ENCODE data around the gene S1PR4. TPM values are rescaled to one million over a fixed set of nuclear protein-coding genes. Genes with fewer than 3 reads are reported as not detected.

Gene S1PR4
- total and polyA plus RNA-seq, 2 experiments from 2014 or later = 0.07 TPM; not detected in 1

- no peaks in the 10 kb centered on the region for H3K4me1 ChIP-seq (ENCODE audit: insufficient read depth)
- H3K36me3 ChIP-seq (replicated peaks; ENCODE audit: insufficient read depth, low read depth) = no peaks in the 10 kb centered on the region
- TF ChIP-seq EZH2phosphoT487 (IDR thresholded peaks at IDR 0.05; ENCODE audit: low read depth, severe bottlenecking, unreplicated experiment) (no peak), EZH2 (IDR thresholded peaks at IDR 0.05; ENCODE audit: borderline replicate concordance) (no peak)
- TF ChIP-seq, protein P1, sequence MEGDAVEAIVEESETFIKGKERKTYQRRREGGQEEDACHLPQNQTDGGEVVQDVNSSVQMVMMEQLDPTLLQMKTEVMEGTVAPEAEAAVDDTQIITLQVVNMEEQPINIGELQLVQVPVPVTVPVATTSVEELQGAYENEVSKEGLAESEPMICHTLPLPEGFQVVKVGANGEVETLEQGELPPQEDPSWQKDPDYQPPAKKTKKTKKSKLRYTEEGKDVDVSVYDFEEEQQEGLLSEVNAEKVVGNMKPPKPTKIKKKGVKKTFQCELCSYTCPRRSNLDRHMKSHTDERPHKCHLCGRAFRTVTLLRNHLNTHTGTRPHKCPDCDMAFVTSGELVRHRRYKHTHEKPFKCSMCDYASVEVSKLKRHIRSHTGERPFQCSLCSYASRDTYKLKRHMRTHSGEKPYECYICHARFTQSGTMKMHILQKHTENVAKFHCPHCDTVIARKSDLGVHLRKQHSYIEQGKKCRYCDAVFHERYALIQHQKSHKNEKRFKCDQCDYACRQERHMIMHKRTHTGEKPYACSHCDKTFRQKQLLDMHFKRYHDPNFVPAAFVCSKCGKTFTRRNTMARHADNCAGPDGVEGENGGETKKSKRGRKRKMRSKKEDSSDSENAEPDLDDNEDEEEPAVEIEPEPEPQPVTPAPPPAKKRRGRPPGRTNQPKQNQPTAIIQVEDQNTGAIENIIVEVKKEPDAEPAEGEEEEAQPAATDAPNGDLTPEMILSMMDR (IDR thresholded peaks at IDR 0.05; ENCODE audit: poor library complexity) = no peak
- no peak overlapping the region for H2AFZ ChIP-seq
- DNase-seq (ENCODE audit: low spot score) = no peak
- WGBS (ENCODE audit: low lambda C conversion rate, missing lambda C conversion rate) = 79% methylated on average over 35 of the region's 35 CpGs
- H4K20me1 ChIP-seq (ENCODE audit: insufficient read depth, poor library complexity, severe bottlenecking) = no peaks in the 10 kb centered on the region
- no peak overlapping the region for H3K4me3 ChIP-seq
- H3K4me2 ChIP-seq = no peak overlapping the region
- no peaks in the 10 kb centered on the region for H3K27me3 ChIP-seq
- H3K9me3 ChIP-seq (ENCODE audit: low read depth) = no peaks in the 10 kb centered on the region
- no peaks in the 10 kb centered on the region for H3K79me2 ChIP-seq
- no peak overlapping the region for H3K27ac ChIP-seq
- H3K9me2 ChIP-seq (replicated peaks; ENCODE audit: insufficient read depth) = no peaks in the 10 kb centered on the region
Observed at GRCh38 chr19:3149526-3150505, 28.8 kb upstream of the S1PR4 start.

GRCh38 chr19:3150739-3151329 lies 27.7 kb upstream of the S1PR4 start:
- TF ChIP-seq EZH2phosphoT487 (IDR thresholded peaks at IDR 0.05; ENCODE audit: low read depth, severe bottlenecking, unreplicated experiment) = no peak
- TF ChIP-seq, protein P1 (IDR thresholded peaks at IDR 0.05; ENCODE audit: poor library complexity) = no peak
- TF ChIP-seq EZH2 (IDR thresholded peaks at IDR 0.05; ENCODE audit: borderline replicate concordance) = no peak
- H3K4me2 ChIP-seq = no peak overlapping the region
- WGBS (ENCODE audit: low lambda C conversion rate, missing lambda C conversion rate) = 61% methylated on average over 5 of the region's 5 CpGs
- no peak overlapping the region for H2AFZ ChIP-seq
- H3K4me1 ChIP-seq (ENCODE audit: insufficient read depth) = no peaks in the 10 kb centered on the region
- no peaks in the 10 kb centered on the region for H3K36me3 ChIP-seq (replicated peaks; ENCODE audit: insufficient read depth, low read depth)
- no peak for DNase-seq (ENCODE audit: low spot score)
- H3K9me2 ChIP-seq (replicated peaks; ENCODE audit: insufficient read depth) = no peaks in the 10 kb centered on the region
- H3K9me3 ChIP-seq (ENCODE audit: low read depth) = no peaks in the 10 kb centered on the region
- H3K79me2 ChIP-seq = no peaks in the 10 kb centered on the region
- H3K27ac ChIP-seq = no peak overlapping the region
- H4K20me1 ChIP-seq (ENCODE audit: insufficient read depth, poor library complexity, severe bottlenecking) = no peaks in the 10 kb centered on the region
- no peaks in the 10 kb centered on the region for H3K27me3 ChIP-seq
- no peak overlapping the region for H3K4me3 ChIP-seq

- H3K9me3 ChIP-seq (ENCODE audit: low read depth) = no peaks in the 10 kb centered on the region
- H3K4me3 ChIP-seq = no peak overlapping the region
- WGBS (ENCODE audit: low lambda C conversion rate, missing lambda C conversion rate) = 80% methylated on average over 14 of the region's 14 CpGs
- no peak overlapping the region for H3K4me2 ChIP-seq
- no peaks in the 10 kb centered on the region for H3K36me3 ChIP-seq (replicated peaks; ENCODE audit: insufficient read depth, low read depth)
- no peak overlapping the region for H2AFZ ChIP-seq
- no peak for DNase-seq (ENCODE audit: low spot score)
- no peaks in the 10 kb centered on the region for H3K9me2 ChIP-seq (replicated peaks; ENCODE audit: insufficient read depth)
- H3K27me3 ChIP-seq = no peaks in the 10 kb centered on the region
- no peaks in the 10 kb centered on the region for H3K79me2 ChIP-seq
- TF ChIP-seq EZH2phosphoT487 (IDR thresholded peaks at IDR 0.05; ENCODE audit: low read depth, severe bottlenecking, unreplicated experiment) (no peak), EZH2 (IDR thresholded peaks at IDR 0.05; ENCODE audit: borderline replicate concordance) (no peak)
- TF ChIP-seq, protein P1 (IDR thresholded peaks at IDR 0.05; ENCODE audit: poor library complexity) = no peak
- no peaks in the 10 kb centered on the region for H3K4me1 ChIP-seq (ENCODE audit: insufficient read depth)
- no peak overlapping the region for H3K27ac ChIP-seq
- H4K20me1 ChIP-seq (ENCODE audit: insufficient read depth, poor library complexity, severe bottlenecking) = no peaks in the 10 kb centered on the region
Observed at GRCh38 chr19:3151563-3152418, 26.8 kb upstream of the S1PR4 start.

Data from hepatocyte (in vitro differentiated cells).